SW480 (cell line): ENCODE measurements around the gene CMBL.
A peak's percentile ranks its signal among the peaks of the same experiment; 100 is the strongest.
"Not testable (repeated sequence)": the region's sequence is repeated elsewhere in the genome, so short reads cannot be mapped to it uniquely, and the experiment has no call there.

ENCODE experiments used
- DNase-seq: peaks from one replicate; pipeline ENCODE4 v3.0.0-alpha.2; 2016; ENCODE audit warnings: low spot score

CMBL gene

DNA sequence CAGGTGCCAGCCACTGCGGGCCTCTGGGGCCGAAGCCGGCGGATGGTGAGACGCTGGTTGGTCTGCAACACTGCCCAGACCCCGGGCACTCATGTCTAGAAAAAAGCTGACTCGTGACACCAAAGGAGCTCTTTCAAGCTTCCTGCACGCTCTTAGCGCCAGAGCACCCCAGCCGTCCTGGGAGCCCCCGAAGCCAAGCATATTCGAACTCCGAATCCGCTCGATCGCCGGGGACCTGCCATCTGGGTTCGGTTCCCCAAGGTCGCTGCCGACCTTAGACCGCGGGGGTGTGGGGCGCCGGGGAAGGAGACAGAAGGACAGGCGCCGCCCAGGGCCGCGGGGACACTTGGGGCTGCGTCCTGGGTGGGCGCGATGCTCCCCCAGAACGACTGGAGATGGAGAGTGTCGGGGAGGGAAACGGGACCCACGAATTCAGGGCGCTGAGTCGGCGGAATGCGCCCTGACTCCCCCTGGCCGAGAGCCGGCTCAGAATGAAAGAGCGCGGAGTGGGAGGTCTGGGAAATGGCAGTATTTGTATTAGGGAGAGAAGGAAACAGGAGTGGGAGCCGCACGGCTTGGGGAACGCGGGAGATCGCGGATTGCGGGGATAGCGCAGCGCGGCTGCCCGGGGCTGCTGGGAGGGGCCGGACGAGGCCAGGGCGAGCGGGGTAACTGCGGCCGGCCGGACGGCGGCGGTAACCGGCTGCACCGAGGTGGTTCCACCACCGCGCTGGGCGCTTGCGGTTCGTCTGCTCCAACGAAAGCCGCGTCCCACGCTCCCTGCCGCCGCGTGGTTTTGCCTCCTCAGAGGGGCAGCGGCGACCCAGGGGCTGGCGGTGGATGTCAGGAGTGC, 25.7 kb upstream of the CMBL start:
- DNase-seq, result peak; percentile 24

DNA sequence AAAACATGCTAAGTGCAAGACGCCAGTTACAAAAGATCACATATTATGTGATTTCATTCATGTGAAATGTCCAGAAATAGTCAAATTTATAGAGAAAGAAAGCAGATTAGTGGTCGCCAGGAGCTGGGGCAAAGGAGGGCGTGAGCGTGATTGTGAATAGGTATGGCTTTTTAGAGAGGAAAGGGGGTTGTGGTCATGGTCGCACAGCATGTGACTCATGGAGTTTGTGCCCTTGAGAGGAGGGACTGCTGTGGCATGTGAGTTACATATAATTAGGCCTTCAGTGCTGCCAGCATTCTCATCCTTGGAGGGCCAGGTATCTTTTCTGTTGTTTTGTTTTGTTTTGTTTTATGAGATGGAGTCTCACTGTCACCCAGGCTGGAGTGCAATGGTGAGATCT, 24.6 kb upstream of the CMBL start:
- no peak for DNase-seq

DNA sequence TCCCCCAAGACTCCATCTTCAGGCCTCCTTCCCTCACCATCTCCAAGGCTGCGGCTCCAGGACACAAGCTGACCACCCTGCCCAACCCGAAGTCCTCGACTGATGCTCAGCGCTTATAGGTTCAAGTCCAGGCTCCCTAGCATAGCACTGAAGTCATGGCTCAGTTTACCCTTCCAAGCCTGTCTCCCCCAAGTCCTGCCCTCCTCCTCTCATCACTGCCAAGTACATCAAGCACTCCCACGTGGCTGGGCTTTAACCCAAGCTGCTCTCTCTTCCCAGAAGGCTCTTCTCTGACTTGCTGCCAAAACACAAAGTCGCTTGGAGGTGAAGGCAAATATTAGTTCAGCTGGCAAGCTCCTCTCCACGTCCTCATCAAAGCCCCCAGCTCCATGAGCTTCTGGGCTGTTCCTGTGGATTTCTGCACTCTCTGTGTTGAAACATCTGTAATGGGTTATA, 23.7 kb upstream of the CMBL start:
- DNase-seq, result no peak

DNA sequence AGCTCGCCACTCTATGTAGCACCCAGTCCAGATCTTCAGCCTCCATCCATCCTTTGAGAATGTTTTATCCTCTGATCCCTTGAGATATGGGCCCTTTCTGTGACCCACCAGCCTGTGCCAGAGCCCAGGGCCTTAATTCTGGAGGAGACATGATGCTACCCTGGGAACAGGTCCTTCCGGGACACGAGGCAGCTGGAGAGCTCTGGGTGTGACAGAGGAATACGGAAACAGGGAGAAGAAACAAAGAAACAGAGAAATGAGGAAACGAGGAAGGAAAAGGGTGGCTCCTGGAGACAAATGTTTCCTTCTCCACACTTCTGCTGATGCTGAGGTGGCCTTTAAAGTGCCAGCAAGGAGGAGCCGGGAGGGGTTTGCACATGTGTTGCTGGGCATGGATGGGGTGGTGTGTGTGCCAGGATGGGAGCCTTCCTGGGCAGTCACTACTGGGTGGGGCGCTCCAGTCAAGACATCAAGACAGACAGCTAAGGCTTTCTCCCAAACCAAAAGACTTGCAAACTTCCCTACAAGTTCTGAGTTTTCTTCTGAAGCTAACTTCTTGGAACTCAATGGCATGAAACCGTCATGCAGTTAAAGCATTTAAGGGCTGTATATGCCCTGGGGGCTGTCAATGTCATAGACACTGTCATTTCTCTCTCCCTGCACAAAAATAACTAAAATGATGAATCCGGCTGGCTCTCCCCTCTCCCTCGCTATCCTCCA, 23.0 kb upstream of the CMBL start:
- DNase-seq, result no peak

DNA sequence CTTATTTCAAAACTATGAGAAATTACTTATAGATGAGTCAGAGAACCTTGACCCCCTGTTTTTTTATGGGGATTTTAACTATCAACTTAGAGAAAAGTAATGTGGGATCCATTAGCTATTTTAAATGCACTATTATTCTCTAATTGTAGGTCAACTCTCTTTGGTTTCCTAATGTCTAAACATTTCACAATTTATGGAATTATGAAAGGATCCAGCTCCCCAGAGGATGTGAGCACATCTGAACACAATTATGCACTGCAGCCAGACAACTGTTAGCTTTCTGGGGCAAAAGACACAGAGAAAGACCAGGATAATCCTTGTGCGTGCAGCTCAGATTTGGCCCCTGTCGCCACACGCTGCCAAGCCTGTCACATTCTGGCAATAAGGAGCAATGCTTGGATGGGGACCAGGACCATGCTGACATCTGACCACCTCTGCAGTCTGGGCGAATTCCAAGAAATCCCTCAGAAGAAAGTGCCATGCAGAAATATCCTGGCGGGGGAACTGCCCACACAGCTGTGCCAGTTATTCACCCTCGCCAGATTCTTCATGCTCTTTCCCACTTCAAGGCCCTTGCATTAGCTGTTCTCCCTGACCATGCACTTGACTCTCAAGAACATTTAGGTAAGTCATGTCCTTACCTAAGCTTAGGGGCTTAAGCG, 22.2 kb upstream of the CMBL start:
- no peak for DNase-seq

DNA sequence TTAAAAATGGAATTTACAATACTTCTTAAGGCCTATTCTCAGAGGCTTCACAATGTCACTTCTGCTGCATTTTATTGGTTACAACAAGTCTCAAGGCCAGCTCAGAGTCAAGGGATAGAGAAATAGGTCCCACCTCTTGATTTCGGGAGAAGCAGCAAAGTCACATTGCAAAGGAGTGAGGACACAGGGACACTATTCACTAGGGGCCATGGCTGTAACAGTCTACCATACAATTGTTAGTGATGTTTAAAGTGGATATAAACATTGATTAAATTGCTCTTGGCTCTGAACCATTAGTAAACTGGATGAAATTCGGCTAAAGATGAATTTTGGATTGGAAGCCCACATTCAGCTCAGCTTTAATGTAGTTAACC, 21.7 kb upstream of the CMBL start:
- DNase-seq, result no peak

DNA sequence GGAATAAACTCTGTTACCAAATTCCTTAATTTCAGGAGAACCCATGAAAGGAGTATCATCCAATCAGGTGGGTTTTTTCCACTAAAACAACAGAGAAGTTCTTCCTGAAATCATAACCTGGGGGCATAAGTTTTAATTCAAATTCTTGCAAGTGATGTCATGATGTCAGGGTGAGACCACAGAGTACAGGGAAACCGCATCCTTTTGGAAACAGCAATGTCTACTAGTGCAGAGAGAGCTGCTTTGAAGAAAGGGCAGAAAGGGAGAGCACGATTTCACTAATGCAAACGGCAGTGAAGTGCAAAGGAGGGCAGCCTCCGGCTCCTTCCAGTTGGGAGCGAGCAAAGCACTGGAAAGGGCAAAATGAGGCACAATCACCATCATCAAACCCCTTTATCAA, 20.6 kb upstream of the CMBL start:
- no peak for DNase-seq

DNA sequence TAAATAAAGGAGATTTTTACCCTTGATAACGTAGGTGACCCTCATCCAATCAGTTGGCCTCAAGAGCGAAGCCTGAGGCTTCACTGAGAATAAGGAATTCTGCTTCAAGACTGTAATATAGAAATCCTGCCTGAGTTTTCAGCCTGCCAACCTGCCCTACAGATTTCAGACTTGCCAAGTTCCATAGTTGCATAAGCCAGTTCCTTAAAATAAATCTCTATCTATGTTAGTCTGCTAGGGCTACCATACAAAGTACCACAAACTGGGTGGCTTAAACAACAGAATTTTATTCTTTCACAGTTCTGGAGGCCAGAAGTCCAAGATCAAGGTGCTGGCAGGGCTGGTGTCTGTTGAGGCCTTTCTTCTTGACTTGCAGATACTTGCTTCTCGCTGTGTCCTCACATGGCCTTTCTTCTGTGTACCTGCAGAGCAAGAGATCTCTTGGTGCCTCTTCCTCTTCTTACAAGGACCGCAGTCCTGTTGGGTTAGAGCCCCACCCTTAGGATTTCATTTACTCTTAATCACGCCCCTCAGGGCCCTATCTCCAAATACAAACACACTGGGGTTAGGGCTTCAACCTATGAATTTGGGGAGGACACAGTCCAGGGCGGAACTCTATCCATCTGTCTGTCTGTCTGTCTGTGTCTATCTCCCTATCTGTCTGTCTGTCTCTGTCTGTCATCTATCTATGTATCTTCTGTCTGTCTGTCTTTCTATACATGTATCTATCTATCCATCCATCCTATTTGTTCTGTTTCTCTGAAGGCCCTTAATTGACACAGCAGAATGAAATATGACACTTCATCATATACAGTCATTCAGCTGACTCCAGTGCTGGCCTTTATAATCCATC, 17.0 kb upstream of the CMBL start:
- no peak for DNase-seq

DNA sequence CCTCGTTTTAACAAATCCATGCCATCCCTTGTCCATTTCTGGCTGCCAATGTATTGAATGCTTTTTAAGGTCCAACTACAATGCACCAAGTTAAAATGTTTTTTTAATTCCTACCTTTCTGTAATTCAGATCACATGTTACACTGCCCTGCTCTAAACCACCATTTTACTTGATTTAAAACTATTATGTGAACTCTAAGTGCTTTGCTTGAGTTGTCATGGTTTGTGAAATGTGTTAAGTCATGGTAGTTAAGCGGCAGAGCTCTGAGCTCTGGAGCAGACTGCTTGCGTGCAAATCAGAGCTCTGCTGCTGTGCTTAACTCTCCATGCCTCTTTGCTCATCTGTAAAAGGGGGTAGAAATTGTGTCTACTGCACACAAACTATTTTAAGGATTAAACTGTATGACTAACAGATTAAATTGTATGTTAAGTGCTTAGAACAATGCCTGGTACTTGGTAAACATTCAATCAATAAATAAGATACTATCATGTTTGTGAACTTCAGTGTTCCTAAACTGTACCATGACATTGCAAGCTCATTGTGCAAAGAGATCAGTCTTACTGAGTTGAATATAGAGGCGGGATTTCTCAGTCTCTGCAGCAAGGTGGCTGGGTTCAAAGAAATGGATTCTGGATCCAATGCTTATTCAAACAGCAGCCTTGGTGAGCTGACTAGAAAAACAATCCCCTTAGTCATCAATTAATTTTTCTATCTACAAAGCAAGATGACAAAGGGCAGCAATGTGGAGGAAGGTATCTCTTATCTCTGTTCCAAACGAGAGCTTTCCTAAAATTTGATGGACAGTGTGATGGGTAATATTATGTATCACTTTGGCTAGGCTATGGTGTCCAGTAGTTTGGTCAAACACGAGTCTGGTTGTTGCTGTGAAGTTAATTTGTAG, 16.1 kb upstream of the CMBL start:
- no peak for DNase-seq

DNA sequence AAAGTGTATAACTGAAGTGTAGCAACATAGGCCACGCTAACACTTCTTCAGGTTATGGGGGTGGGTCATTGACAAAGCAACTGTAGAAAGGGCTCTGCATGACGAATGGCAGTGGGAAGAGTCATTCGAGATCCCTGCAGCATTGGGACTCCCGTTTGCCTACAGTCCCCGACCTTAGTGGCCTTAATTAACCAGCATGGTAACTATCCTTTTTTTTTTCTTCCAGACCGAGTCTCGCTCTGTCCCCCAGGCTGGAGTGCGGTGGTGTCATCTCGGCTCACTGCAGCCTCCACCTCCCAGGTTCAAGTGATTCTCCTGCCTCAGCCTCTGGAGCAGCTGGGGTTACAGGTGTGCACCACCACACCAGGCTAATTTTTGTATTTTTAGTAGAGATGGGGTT, 14.2 kb upstream of the CMBL start:
- no peak for DNase-seq

DNA sequence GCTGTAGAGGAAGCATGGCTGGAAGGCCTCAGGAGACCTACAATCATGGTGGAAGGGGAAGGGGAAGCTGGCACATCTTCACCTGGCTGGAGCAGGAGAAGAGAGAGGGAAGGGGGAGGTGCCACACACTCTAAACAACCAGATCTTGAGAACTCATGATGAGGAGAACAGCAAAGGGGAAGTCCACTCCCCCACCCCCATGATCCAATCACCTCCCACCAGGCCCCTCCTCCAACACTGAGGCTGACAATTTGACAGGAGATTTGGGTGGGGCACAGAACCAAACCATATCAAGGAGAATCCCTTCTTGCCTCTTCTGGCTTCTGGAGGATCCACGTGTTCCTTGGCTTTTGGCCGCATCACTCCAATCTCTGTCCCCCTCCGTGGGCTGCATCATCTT, 13.1 kb upstream of the CMBL start:
- DNase-seq, result no peak

DNA sequence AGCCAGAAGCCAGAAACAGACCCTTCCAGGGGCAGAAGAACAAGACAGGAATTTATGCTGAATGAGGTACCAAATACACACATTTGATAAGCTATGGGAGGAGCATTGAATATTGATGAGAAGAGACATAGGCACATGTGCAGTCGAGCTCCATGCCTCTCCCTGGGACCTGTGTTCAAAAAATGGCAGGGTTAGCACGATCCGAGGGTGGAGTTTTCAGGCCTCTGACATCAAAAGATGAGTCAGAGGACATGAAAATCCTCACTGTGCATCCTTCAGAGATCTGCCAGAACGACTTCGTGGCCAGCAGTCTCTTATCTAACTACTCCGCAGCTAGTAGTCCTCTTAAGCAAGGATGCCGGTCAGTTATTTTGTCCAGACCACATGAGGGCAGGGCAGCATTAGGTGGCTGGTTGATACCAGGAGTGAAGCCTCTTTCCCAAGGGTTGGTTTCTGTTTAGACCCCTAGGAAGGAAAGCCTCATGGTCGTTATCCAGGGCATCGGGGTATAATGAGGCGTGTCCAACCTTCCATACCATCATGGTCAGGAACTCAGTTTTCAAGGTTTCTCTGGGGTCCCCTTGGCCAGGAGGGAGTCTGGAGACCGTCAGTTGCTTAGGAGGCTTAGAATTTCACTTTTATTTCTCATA, 11.6 kb upstream of the CMBL start:
- DNase-seq, result no peak

DNA sequence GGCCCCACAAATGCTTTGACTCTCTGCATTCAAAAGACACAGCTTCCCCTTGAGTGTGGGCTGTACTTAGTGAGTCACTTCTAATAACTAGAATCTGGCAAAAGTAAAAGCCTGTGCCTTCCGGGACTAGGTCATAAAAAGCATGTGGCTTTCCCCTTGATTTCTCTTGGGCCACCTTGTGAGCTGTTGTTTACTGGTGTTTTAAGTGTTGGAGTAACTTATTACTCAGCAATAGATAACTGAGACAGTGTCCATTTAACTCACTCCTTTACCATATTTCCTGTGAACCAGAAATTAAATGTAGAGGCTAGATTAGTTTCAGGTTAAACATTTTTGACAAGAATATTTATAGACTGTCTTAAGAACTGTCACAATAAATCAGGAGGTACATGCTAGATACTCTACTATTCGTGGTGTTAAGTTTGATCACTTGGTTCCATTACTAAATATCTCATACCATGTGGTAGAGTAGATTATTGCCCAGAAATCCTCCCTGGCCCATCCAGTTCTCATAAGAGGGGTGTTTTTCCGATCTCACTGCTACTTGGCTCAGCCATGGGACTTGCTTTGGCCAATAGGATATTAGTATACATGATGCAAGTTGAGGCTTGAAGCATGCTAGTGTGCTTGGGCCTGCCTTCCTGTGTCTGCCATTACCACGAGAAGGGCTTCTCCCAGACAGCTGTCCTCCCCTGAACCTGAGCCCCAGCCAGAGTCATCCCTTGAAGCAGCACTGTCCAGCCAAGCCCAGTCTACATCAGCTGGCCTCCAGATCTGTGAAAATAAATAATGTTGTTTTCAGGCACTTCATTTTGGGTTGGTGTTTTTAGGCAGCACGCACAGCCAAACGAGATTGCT, 10.4 kb upstream of the CMBL start:
- DNase-seq, result peak; percentile 24

DNA sequence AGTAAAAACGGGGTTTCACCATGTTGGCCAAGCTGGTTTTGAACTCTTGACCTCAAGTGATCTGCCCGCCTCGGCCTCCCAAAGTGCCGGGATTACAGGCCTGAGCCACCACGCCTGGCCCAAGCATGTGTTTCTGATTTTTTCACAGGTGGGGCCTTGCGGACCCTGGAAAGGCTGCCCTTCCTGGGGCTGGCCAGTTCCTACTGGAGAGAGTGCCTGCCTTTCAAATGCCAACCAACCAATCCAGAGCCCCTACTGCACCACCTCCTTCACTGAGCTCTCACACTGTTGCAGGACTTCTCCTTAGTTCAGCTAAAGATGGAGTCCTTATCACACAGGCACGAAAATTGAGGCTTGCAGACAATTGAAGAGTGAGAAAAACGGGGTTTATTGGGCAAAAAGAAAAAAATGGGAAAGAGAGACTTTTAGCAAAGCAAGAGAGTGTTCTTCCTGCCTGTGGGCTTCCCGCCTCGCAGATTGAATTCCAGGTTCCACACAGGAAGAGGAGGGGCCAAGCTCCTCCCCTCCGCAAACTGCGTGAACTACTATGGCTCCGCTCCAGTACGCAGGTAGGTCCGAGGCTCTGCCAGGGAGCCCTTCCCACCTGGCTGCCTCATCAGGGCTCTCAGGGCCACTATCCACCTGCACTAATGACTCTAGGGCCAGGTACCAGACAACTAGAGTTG, 8.3 kb upstream of the CMBL start:
- DNase-seq, result peak; percentile 42

DNA sequence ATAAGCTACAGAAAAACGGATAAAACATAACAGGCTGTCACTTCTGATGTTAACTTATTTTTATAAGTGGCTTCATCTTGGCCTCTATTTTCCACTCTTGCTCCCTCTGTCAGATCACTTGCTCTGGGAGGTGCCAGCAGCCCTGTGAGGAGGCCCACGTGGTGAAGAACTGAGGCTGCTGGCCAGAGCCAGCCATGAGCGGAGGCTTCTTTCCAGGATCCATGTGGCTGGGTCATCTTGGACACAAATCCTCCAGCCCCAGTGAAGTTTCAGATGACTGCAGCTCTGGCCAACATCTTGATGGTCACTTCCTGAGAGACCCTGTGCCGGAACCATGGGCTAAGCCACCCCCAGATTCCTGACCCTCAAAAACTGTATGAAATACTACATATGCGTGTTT, 7.5 kb upstream of the CMBL start:
- DNase-seq, result no peak

DNA sequence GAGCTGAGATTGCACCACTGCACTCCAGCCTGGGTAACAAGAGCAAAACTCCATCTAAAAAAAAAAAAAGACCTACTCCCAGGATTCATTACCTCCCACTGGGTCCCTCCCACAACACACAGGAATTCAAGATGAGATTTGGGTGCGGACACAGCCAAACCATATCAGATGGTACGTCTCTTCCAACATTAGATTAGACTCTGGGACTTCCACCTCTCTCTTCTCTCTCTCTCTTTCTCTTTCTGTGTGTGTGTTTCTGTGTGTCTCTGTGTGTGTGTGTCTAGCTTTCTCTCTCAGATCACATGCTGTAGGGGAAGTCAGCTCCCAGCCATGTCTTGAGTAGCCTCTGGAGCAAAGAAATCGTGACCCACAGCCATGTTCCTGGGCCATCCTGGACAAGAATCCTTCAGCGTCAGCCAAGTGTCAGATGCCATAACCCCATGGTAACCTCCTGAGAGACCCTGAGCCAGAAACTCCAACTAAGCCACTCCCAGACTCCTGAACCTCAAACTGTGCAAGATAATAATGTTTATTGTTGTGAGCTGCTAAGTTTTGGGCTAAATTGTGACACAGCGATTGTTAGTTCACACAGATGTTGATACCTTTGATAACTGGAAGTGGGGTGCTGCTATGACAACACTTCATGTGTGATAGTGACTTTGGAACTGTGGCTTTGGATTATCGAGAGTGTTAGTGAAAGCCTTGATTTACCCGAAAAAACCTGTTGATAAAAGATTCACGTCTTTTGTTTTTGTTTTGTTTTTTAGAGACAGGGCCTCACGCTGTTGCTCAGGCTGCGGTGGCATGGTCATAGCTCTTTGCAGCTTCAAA, 4.1 kb upstream of the CMBL start:
- DNase-seq, result no peak

DNA sequence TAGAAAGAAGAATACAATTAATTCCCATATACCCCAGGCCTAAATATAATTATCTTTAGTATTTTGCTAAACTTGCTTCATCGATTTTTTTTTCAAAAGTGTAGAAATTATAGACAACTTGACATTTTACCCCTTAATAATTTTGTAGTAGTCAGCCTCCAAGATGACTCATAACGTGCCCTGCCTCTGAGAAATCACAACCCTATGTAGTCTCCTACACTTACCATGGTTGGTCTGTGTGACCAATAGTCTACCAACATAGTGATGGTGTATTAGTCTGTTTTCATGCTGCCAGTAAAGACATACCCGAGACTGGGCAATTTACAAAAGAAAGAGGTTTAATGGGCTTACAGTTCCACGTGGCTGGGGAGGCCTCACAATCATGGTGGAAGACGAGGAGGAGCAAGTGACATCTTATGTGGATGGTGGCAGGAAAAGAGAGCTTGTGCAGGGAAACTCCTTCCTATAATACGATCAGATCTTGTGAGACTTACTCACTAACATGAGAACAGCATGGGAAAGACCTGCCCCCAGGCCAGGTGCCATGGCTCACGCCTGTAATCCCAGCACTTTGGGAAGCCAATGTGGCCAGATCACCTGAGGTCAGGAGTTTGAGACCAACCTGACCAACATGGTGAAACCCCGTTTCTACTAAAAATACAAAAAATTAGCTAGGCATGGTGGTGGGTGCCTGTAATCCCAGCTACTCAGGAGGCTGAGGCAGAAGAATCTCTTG, 3.3 kb upstream of the CMBL start:
- not testable (repeated sequence) for DNase-seq
